ENCODE data around the gene OGFOD1.

- no peak for TF ChIP-seq CTCF (IDR thresholded peaks at IDR 0.05)
- no peak for TF ChIP-seq POLR2A (IDR thresholded peaks at IDR 0.05)
Observed at GRCh38 chr16:56421976-56422669, 29.2 kb upstream of the OGFOD1 start.

Measured in right lobe of liver (tissue), 4 donors.